GM21529 (cell line): ENCODE results near the gene CSNK1D.

Source experiments
- ATAC-seq: cut with Tn5 transposase; IDR thresholded peaks from one replicate; pipeline ENCODE4 v1.9.1; 2021; ENCODE audit not compliant: unreplicated experiment

CSNK1D gene

GRCh38 chr17:82253179-82253544, 20.3 kb downstream of the CSNK1D start:
- no peak for ATAC-seq

DNA sequence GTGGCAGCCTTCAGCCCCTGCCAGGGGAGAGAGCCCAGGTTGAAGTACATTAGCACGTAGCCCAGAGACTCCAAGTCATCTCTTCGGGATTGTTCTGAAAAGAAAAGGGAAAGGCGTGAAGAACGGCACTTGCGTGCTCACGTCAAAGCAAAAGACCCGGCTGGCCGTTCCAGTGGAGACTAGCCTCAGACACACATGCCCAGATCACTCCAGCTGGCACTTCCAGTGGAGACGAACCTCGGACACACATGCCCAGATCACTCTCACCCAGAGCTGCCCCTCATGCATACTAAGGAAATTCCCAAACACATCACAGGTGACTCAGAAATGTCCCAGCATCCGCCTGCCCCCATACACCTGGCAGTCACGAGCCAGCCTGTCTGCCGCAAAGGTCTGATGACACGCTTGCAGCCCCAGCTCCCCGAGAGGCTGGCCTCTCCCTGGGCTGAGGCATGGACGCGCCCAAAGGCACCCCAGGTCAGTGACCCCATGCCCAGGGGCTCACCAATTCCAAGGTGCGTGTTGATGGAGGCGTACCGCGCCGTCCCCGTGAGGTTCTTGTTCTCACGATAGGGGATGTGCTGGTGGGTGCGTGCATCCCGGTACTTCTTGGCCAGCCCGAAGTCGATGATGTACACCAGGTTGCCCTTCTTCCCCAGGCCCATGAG, 20.9 kb downstream of the CSNK1D start:
- ATAC-seq = no peak

DNA sequence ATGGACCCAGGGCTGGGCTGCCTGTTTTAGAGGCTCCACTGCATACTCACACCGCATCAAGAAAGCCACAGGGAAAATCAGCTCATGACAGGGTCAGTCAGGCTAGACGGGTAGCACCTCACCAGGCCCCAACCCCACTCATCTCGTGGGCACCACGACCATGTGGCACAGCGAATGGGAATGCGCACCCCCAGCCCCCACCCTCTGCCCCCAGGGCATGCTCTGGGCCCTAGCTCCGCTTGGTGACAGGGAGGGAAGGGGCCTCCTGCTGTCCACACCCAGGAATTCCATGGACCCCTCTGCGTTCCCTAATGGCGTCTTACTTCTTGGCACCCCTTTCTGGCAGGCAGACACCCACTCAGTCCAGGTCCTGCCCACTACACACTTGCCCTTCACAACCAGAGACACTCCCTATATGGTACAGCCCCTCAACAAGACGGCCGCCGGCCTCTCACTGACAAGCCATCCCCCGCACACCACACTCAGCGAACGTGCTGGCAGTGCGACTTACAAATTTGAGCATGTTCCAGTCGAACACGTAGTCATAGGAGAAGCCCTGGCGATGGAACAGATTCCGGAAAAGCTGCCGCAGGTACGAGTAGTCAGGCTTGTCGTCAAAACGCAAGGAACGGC, 22.5 kb downstream of the CSNK1D start:
- no peak for ATAC-seq

- no peak for ATAC-seq
These were observed 23.5 kb downstream of the CSNK1D start for GRCh38 chr17:82249896-82250581.

- ATAC-seq = no peak
These were observed 24.5 kb downstream of the CSNK1D start for GRCh38 chr17:82248815-82249674.

DNA sequence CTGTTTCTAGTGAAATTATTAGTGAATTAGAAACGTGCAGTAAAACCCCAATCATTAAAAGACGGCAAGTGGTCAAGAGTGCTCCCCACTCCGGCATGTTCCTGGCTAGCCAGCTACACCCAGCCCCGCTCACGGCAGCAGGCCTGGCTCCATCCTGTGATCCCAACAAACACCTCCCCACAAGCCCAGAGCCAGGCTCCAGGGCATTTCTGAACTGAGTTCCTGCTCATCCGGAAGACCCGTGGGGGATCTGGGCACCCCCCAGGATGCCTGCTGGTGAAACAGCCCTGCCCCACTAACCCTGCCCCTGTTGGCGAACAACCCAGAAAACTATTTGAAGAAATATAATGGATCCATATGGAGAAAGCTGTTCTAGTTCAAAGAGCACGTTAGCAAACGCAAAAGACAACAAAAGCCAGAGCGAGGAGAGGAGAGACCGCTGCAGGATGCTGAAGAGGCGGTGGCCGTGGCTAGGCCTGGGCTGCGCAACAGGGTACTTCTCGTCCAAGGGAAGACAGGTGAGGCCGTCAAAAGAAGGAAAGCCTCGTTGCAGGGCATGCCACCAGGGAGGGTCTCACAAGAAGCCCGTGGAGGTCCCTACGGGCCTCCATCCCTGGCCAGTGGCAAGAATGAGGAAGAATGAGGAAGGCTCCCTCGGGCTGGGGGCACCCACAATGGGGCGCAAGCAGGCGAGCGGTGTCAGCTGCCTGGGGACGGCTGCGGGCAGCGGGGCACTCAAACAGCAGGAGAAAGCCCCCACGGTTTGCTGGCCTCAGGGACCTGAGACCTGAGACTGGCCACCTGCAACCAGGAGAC, 25.4 kb downstream of the CSNK1D start:
- ATAC-seq = no peak

GRCh38 chr17:82247182-82247823, 26.2 kb downstream of the CSNK1D start:
- no peak for ATAC-seq

DNA sequence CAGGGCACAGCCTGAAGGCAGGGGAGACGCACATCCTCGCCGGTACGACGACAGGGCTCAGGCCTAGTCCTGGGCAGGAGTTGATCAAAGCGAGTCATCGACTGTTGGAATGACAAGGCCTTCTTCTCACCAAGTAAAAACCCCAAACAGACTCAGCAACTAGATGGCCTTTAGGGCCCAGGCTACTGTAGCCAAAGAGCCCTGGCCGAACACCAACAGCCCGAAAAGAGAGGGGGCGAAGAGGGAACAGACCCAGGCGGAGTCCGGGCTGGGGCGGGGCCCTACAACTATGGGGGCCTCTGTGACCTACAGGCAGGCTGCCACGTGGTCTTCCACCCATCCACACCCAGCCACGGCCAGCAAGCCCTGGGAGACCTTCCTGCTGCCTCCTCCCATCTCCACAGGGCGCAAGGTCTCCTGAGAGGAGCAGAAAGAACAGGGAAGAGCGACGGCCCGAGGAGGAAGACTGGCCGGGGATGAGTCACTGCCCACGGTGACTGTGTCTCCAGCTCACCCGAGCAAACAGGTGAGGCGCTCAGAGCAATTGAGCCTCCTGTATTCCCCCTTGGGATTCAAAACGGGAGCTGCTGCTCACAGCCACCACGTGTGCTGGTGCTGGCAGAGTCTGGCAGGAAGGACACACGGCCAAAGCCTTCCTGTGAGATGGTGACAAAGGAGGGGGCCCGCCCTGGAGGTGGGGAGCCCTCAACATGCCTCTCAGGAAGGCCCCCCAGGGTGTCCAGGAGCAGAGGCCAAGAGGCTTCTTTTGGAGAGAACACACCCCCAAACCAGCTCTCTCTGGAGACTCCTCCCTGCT, 26.9 kb downstream of the CSNK1D start:
- no peak for ATAC-seq

DNA sequence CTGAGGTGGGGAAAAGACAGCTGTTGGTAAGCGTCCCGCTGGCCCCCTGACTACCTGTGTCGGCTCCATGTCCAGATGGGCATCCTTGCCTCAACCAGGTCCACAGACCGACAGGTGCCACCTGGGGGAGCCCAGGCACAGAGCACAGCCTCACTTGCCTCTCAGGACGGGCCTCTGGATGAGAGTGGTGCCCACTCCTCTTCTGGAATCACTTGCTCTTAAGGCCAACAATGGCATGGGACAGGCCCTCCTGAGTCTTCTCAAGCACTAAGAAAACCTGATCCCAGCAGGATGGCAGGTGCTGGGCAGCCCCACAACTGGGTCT, 27.5 kb downstream of the CSNK1D start:
- no peak for ATAC-seq

GRCh38 chr17:82245134-82246039, 28.1 kb downstream of the CSNK1D start:
- ATAC-seq = no peak

DNA sequence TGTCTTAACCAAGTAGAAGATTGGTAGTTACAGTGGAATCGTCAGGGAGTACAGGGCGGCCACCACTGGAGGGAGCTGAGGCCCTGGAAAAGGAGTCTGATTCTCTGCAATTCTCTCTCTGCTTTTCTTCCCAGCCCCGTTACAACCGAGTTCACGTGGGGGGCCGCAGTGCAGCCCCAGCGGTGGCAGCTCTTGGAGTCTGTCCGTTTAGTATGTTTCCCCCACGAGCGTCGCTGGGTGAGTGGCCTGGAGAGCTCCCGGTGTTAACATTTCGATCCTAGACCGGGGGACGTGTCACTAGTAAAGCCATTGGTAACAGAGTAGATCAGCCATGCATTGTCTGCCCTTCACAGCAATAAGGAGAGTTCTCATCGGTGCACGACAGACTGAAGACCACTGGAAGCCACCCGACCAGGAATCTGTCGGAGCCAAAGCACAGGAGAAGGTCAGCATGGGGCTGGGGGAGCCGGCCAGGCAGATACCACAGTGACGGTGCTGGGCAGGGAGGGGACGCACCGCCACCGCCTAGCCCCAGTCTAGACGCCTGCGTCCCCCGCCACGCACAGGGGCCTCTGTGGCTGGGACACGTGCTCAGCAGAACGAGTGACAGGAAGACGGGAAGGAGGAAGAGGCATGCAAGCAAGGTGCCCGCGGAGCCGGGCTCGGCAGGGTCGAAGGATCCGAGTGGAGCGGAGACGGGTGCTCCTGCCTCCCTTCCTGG, 28.9 kb downstream of the CSNK1D start:
- ATAC-seq = no peak

DNA sequence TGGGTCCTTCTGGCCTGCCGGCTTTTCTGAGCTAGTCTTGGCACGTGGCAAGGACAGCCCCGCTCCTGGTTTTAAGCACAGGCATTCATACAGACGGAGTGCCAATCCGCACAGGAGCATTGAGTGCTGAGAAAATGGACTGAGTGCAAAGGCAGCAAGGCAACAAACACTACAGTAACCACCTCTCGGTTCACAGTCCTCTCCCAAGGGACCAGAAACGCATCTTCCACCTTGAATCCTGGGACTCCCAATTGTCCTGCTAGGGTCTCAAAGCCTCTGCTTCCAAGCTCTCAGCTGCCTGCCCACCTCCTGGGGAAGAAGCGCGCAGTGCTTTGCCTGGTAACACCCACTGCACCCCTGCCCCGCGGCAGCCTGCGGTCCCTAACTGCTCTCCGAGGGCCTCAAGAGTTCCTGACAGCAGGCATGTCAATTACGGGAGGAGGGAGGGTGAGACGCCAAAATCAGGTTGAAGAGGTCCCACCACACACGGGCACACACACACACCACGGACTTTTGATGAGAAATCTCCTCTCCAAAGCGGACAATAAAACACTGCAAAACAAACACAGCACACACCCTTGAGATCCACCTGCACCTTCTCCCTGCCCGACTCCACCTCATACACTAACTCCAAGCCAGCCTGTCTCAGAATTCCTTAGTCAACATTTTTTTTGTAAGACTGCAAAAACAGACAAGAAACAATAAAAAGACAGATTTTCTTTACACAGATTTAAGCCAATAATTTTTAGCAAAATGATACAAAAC, 29.7 kb downstream of the CSNK1D start:
- no peak for ATAC-seq

DNA sequence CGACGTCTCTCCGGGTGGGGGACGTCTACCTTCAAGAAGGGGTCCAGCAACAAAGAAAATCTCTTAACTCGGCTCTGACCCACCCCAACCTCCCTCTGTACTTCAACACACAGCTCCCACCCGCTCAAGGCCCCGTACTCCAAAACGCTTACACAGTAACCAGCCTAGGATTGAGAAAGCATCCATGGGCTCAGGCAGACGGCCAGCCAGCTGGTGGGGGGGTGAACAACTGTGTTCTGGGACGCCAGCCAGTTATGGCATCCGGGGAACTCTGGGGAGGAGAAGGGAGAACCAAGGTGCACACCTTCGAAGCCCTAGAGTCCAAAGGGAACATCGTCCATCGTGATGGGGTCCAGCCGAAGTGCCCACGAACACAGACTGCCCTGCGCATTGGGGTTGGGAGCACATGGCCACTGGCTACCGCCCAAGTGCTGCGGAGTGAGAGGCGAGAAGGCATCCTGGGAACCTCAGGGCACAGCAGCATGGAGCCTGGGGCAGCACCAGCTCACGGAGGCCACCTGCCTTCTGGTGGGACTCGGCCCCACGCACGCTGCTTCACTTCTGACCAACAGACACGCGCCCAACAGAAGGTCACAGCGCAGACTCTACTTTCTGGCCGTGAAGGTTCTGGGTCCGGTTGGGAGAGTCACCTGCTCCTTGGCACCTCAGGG, 30.4 kb downstream of the CSNK1D start:
- ATAC-seq = no peak

DNA sequence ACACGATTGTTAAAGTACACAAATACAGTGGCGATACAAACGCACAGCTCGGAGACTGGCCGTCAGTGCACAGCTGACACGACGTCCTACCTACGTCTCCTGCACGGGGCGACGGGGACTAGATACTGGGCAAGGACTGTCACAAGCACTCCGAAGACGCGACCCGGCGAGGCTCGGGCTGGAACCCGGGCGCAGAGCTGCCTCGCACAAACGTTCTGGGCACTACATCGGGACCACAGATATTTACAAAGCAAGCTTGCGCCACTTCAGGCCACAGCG, 30.9 kb downstream of the CSNK1D start:
- ATAC-seq = no peak

GRCh38 chr17:82241926-82242697, 31.4 kb downstream of the CSNK1D start:
- ATAC-seq = no peak
